NB4 (cell line): ENCODE data around the gene STX8.

Experiments
- MYC ChIP-seq: IDR thresholded peaks from 2 replicates; pipeline ENCODE4 v1.6.1; 2011; ENCODE audit warnings: low read depth, low read length
- POLR2A ChIP-seq: IDR thresholded peaks from 2 replicates; pipeline ENCODE4 v1.6.1; 2011; ENCODE audit warnings: mild to moderate bottlenecking; ENCODE audit not compliant: insufficient read length; ENCODE audit errors: extremely low read depth
- TF ChIP-seq, protein P1 (sequence below): IDR thresholded peaks from one replicate; pipeline ENCODE4 v1.5.1; 2012; ENCODE audit warnings: low read depth, low read length

DNA sequence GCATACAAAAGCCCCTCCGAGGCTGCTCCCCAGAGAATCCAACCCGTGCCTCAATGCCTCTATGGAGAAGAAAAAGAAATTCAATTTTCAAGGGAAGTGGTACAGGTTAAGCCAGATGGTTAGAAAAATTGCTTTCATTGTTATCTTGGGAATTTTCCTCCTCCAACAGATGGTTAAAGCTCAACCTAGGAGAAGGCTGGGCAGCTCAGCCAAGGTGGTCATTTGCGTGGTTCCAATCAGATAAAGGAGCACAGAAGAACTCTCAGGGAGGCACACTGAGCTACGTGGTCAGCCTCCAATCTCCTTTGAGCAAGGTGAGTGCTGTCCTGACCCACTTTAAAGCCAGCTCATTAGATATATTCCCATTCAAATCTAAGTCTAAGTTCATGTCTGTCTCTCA lies 106.7 kb downstream of the STX8 start:
- TF ChIP-seq, protein P1, sequence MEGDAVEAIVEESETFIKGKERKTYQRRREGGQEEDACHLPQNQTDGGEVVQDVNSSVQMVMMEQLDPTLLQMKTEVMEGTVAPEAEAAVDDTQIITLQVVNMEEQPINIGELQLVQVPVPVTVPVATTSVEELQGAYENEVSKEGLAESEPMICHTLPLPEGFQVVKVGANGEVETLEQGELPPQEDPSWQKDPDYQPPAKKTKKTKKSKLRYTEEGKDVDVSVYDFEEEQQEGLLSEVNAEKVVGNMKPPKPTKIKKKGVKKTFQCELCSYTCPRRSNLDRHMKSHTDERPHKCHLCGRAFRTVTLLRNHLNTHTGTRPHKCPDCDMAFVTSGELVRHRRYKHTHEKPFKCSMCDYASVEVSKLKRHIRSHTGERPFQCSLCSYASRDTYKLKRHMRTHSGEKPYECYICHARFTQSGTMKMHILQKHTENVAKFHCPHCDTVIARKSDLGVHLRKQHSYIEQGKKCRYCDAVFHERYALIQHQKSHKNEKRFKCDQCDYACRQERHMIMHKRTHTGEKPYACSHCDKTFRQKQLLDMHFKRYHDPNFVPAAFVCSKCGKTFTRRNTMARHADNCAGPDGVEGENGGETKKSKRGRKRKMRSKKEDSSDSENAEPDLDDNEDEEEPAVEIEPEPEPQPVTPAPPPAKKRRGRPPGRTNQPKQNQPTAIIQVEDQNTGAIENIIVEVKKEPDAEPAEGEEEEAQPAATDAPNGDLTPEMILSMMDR: no peak
- TF ChIP-seq POLR2A: no peak
- TF ChIP-seq MYC: no peak
